Ishikawa (cell line): Measurements from ENCODE around the gene DMAC2.

Experiments
- CEBPB ChIP-seq: IDR thresholded peaks from 2 replicates; pipeline ENCODE4 v1.6.1; 2012
- CREB1 ChIP-seq: IDR thresholded peaks from 2 replicates; pipeline ENCODE4 v1.6.1; 2012; ENCODE audit warnings: low read depth
- EGR1 ChIP-seq: IDR thresholded peaks from 2 replicates; pipeline ENCODE4 v1.6.1; 2012
- EP300 ChIP-seq: IDR thresholded peaks from 2 replicates; pipeline ENCODE4 v1.6.1; 2012; ENCODE audit warnings: borderline replicate concordance
- FOXM1 ChIP-seq: IDR thresholded peaks from 2 replicates; pipeline ENCODE4 v1.6.1; 2012; ENCODE audit warnings: low read depth, borderline replicate concordance
- NFIC ChIP-seq: IDR thresholded peaks from 2 replicates; pipeline ENCODE4 v1.6.1; 2012
- RAD21 ChIP-seq: IDR thresholded peaks from 2 replicates; pipeline ENCODE4 v1.6.1; 2012; ENCODE audit warnings: low read depth
- REST ChIP-seq: IDR thresholded peaks from 2 replicates; pipeline ENCODE4 v1.6.1; 2012; ENCODE audit warnings: low read depth, mild to moderate bottlenecking
- TAF1 ChIP-seq: IDR thresholded peaks from 2 replicates; pipeline ENCODE4 v1.6.1; 2012; ENCODE audit warnings: low read depth, mild to moderate bottlenecking
- TCF12 ChIP-seq: IDR thresholded peaks from 2 replicates; pipeline ENCODE4 v1.6.1; 2012; ENCODE audit warnings: low read depth
- TEAD4 ChIP-seq: IDR thresholded peaks from 2 replicates; pipeline ENCODE4 v1.6.1; 2012
- USF1 ChIP-seq: IDR thresholded peaks from 2 replicates; pipeline ENCODE4 v1.6.1; 2012
- YY1 ChIP-seq: IDR thresholded peaks from 2 replicates; pipeline ENCODE4 v1.6.1; 2012; ENCODE audit warnings: low read depth
- ZBTB7A ChIP-seq: IDR thresholded peaks from 2 replicates; pipeline ENCODE4 v1.6.1; 2012; ENCODE audit warnings: low read depth
- TF ChIP-seq, protein P1 (sequence below): IDR thresholded peaks from 2 replicates; pipeline ENCODE4 v1.6.1; 2012

Gene DMAC2

DNA sequence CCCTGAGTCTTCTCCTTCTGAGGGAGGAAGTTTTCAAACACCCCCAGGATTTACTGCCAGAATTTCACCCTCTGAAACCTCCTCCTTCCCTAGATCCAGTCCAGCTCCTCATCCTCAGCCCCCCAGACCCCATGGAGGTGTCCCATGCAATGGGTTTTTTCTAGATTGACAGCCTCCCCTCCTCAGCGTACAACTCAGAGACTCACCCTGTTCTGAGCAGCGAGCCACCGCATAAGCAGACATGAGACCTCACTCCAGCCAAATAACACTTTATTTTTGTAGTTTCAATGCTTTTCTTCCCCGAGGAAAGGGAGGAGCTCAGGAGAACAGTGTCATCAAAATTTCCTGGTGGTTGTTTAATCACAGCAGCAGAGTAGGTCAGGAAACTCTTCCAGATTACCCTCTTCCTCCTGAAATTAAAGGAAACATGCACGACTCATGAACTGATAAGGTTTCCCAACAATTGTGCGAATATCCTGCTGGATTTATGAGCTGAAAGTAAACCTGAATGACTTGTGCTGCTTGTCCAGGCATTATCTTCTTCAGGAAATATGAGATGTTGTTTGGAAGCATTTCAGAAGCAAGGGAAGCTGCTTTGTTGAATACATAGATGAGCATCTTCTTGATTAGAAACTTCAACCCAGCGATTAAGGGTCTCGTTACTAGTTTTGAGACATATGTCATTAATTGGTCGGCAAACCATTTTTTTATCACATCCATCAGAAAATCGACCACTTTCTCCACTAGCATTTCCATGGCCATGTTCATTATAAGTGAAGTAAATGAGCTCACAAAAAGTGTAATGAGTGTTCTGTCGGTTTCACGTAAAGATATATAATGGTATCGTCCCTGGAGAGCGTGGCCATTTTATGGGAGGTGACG is 39.4 kb upstream of the DMAC2 start:
- no peak for TF ChIP-seq EGR1
- no peak for TF ChIP-seq YY1
- no peak for TF ChIP-seq USF1
- TF ChIP-seq FOXM1, result no peak
- TF ChIP-seq CREB1, result no peak
- TF ChIP-seq TCF12, result no peak
- no peak for TF ChIP-seq RAD21
- no peak for TF ChIP-seq REST
- TF ChIP-seq TAF1, result no peak
- no peak for TF ChIP-seq EP300
- TF ChIP-seq NFIC, result no peak
- no peak for TF ChIP-seq TEAD4
- no peak for TF ChIP-seq CEBPB
- TF ChIP-seq, protein P1, sequence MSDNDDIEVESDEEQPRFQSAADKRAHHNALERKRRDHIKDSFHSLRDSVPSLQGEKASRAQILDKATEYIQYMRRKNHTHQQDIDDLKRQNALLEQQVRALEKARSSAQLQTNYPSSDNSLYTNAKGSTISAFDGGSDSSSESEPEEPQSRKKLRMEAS, result no peak
- TF ChIP-seq ZBTB7A, result no peak

GRCh38 chr19:41478171-41478570 is 38.5 kb upstream of the DMAC2 start:
- TF ChIP-seq EGR1, result no peak
- no peak for TF ChIP-seq TCF12
- no peak for TF ChIP-seq TAF1
- no peak for TF ChIP-seq NFIC
- TF ChIP-seq RAD21, result no peak
- TF ChIP-seq TEAD4, result no peak
- no peak for TF ChIP-seq USF1
- no peak for TF ChIP-seq YY1
- TF ChIP-seq CEBPB, result no peak
- no peak for TF ChIP-seq EP300
- TF ChIP-seq CREB1, result no peak
- no peak for TF ChIP-seq REST

- no peak for TF ChIP-seq ZBTB7A
Measured at GRCh38 chr19:41476583-41476982, 36.9 kb upstream of the DMAC2 start.

DNA sequence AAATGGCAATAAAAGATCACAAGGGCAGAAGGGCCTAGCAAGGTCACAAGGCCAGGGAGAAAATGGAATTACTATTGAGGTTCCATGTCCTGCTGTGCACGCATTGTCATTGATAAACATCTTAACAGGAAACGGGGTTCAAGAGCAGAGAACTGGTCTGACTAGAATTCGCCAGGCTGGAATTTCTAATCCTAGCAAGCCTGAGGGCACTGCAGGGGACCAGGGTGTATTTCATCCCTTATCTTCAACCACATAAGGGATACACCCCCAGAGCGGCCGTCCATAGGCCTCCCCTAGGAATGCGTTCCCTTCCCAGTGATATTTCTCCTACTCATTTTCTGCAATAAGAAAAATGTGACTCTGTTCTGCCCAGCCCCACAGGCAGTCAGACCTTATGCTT is 22.8 kb upstream of the DMAC2 start:
- no peak for TF ChIP-seq FOXM1
- no peak for TF ChIP-seq CEBPB
- no peak for TF ChIP-seq TEAD4
- no peak for TF ChIP-seq NFIC
- no peak for TF ChIP-seq TAF1
- TF ChIP-seq USF1, result no peak
- TF ChIP-seq ZBTB7A, result no peak
- TF ChIP-seq EGR1, result no peak
- TF ChIP-seq, protein P1, result no peak
- no peak for TF ChIP-seq CREB1
- no peak for TF ChIP-seq REST
- TF ChIP-seq TCF12, result no peak
- no peak for TF ChIP-seq EP300
- TF ChIP-seq RAD21, result no peak
- TF ChIP-seq YY1, result no peak
